ENCODE data around the gene AKAP17A.

Gene AKAP17A

DNA sequence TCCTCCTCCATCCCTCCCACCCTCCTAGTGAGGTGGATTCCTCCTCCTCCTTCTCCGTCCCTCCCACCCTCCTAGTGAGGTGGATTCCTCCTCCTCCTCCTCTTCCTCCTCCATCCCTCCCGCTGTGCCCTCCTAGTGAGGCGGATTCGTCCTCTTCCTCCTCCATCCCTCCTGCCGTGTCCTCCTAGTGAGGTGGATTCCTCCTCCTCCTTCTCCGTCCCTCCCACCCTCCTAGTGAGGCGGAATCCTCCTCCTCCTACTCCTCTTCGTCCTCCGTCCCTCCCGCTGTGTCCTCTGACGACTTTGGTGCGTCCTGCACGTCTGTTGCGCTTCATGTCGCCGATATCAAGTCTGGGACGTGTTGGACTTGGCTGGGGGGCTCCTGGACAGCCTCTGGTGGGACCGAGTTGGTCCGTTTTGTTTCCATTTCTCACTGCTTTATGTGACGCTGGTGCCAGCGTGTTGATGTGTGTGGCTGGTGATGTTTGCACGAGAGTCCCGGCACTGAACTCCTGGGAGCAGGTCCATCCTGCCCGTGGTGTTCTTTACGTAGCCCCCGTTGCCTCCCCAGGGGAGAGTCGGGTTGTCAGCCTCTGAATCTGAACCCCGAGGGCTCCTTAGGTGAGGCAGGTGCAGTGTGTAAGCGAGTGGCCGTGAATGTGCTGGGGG, 5.4 kb downstream of the AKAP17A start:
- DNase-seq (ENCODE audit: low read depth): no peak
- H3K4me3 ChIP-seq (ENCODE audit: low read length): no peak overlapping the region
- TF ChIP-seq, protein P1, sequence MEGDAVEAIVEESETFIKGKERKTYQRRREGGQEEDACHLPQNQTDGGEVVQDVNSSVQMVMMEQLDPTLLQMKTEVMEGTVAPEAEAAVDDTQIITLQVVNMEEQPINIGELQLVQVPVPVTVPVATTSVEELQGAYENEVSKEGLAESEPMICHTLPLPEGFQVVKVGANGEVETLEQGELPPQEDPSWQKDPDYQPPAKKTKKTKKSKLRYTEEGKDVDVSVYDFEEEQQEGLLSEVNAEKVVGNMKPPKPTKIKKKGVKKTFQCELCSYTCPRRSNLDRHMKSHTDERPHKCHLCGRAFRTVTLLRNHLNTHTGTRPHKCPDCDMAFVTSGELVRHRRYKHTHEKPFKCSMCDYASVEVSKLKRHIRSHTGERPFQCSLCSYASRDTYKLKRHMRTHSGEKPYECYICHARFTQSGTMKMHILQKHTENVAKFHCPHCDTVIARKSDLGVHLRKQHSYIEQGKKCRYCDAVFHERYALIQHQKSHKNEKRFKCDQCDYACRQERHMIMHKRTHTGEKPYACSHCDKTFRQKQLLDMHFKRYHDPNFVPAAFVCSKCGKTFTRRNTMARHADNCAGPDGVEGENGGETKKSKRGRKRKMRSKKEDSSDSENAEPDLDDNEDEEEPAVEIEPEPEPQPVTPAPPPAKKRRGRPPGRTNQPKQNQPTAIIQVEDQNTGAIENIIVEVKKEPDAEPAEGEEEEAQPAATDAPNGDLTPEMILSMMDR (IDR thresholded peaks at IDR 0.05; ENCODE audit: insufficient read depth, low read depth, low read length, missing control alignments): no peak

DNA sequence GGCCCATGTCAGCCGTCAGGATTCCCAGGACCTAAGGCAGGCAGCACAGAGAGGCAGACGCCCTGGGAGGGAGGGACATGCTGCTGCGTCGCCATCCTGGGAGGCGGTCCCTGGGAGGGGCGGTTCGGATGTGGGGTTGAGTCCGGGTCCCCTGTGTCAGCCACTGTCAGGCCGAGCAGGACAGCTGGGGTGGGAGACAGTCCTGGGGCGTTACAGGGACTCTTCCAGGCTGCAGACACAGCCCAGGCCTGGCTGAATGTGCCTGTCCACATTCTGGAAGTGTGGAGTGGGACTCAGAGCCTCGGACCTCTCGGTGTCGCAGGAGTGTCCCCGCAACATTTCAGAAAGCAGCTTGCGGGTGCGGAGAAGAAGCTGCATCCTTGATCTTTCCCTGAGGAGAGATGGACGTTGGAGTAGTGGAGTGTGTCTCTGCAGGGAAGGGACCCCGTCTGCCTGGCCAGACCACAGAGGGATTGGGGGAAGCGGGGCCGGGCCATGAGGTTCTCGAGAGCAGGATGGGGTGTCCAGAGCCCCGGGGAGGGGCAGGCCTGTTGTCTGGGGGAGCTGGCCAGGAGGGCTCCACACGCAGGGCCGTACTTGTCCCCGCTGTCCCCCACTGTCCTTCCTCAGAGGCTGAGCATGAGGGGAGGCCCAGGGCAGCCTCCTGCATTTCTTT, 6.1 kb downstream of the AKAP17A start:
- no peak overlapping the region for H3K4me3 ChIP-seq (ENCODE audit: low read length)
- DNase-seq (ENCODE audit: low read depth): no peak
- TF ChIP-seq, protein P1 (IDR thresholded peaks at IDR 0.05; ENCODE audit: insufficient read depth, low read depth, low read length, missing control alignments): no peak

DNA sequence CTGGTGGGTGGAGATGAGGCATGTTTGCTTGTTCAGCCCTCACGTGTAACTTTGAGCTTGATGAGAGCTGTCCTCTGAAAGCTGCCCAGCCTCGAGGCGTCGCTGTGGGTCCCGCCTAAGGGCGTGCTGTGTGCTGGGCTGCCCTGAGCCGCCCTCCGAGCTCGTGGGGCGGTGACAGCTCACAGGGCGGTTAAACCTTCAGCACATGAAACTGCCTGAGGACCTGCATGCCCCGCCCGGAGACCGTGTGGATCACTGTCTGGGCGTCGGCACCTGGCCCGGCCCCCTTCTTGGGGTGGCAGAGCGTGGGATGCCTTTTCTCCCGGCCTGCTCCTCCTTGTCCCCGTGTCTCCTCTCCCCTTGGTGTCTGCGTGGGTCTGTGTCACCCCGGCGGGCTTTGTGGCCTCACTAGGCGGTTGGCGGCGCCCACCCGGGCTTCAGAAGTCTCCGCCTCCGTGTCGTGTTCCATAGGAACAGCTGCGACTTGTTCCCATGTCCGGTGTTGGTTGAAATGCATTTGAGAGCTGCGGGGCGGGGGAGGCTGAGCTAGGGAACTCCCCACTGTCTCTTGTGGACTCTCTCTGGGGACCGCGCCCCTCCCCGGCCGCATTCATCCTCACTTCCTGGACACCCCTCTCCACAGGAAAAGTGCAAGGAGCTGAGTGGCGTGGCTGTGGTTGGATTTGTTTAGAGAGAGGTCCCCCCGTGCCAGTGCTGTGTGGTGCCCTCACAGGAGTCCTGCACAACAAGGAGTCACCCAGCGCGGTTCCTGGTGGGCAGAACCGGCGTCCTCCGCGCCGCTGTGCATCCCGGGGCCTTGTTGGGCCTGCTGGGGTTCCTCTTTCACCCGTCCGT, 6.8 kb downstream of the AKAP17A start:
- no peak overlapping the region for H3K4me3 ChIP-seq (ENCODE audit: low read length)
- TF ChIP-seq, protein P1 (IDR thresholded peaks at IDR 0.05; ENCODE audit: insufficient read depth, low read depth, low read length, missing control alignments): no peak
- peak; percentile 24 for DNase-seq (ENCODE audit: low read depth)

DNA sequence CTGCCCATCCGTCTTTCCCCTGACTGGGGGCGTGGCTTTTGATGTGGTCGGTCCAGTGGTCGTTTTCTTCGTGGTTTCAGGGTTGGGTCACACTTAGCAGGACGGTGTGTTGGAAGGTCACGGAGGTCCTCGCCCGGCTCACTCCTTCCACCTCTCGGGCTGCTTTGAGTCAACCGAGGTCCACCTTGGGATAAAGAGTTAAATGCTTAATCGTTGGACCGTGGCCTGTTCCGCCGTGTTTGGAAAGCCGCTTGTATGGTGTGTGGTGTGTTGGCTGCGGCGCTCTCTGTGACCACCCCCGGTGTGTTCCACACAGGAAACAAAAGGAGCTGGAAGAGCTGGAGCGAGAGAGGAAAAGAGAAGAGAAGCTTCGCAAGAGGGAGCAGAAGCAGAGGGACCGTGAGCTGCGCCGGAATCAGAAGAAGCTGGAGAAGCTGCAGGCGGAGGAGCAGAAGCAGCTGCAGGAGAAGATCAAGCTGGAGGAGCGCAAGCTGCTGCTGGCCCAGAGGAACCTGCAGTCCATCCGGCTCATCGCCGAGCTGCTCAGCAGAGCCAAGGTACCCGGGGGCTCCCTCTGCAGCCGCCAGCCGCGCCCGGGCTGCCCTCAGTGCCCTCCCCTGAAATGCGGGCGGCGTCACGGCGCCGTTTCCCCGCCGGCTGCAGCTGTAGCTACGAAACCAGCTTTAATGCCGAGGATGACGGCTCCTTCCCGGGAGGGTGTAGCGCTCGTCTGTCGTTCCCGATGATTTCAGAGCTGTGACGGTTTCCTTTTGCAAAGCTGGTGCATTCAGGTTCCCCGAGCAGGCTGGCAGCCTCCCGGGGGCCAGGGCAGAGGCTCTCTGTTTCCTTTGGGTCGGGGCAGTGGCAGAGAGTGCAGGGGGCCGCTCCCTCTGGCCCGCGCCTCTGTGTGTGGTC, 7.7 kb downstream of the AKAP17A start:
- TF ChIP-seq, protein P1 (IDR thresholded peaks at IDR 0.05; ENCODE audit: insufficient read depth, low read depth, low read length, missing control alignments): no peak

DNA sequence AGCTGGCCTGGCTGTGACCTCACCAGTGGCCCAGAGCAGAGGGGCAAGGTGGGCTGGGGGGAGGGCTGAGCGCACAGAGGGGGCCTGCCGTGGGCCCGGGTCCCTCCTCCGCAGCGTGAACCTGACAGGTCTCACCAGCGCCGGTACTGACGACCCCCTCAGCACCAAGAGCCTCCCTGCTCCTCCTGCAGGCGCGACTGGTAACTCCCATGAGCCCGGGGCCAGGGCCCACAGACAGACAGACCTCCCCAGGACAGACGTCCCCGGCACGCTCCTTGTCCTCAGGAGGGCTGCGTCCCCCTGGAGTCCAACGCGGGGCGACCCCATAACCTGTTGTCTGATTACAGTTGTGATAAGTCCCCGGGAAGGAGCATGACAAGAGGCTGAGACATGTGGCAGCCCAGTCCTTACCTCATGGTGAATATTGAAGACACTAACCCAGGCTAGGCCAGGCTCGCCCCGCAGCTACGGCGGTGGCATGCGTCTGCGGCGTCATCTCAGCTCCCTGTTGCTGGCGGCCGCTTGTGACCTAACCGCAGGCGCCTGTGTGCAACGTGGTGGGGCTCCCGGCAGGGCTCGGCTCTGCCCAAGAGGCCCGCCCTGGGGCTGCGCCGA, 8.5 kb downstream of the AKAP17A start:
- no peak for DNase-seq (ENCODE audit: low read depth)
- TF ChIP-seq, protein P1 (IDR thresholded peaks at IDR 0.05; ENCODE audit: insufficient read depth, low read depth, low read length, missing control alignments): no peak
- no peak overlapping the region for H3K4me3 ChIP-seq (ENCODE audit: low read length)

More for the DNA sequence above, 7.7 kb downstream of the AKAP17A start:
- H3K4me3 ChIP-seq (ENCODE audit: low read length): no peak overlapping the region
- no peak for DNase-seq (ENCODE audit: low read depth)
